ENCODE measurements around the gene PITPNM3. TPM values are rescaled to one million over a fixed set of nuclear protein-coding genes. Genes with fewer than 3 reads are reported as not detected.

The PITPNM3 gene
- total RNA-seq, 1 donor from 2014 or later: 1.4 TPM

DNA sequence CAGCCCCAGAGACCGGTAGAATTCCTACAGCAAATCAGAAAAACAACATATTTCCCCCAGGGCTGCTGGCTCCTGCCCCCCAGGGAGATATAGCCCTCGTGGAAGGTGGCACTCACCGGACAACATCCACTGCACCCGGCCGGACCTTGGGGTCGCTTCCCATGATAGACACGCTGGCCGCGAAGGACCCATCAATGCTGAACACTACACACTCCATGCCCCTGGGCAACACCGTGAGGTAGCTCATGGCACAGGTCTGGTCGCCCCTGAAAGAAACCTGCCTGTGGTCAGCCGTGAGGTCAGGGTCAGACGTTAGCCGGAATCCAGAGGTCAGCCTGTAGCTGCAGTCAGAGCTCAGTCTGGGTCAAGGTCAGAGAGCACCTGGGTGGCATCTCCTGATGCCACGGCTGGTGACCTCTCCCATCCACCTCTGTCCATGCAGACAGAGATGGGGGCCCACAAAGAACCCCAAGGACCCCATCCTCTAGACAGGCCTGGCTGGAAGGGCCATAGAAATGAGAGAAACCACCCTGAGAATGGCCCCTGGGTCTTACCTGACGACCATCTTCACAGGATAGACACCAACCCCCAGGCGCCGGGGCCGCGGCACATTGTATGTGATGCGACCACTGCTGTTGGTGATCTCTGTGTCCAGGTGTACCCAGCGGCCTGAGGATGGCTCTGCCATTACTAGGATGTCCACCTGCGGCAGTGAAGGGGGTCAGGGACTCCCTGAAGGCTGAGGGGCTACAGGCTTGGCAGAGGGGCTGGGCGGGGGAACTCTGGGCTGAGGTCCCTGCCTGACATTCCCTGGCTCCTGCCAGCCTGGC lies 92.5 kb downstream of the PITPNM3 start:
- H3K27me3 Mint-ChIP-seq (ENCODE audit: unreplicated experiment): peaks cover 14% of the 10 kb centered on the region

DNA sequence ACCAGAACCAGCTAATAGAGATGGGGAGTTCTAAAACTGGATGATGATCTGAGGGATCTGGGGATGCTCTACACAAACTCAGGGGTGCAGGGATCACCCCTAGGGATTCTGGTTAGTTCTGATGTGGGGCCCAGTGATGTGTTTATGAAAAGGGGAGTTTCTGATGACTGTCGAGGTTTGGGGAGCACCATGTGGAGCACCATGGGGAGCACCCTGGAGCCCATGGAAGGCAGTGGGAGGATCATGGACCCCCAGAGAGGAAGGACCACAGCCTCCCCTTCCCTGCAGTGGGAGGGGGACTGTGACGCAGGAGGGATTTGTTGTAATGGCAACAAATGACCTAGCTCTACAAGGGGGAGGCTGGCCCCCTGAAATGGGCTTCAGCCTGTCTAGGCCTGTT lies 93.7 kb downstream of the PITPNM3 start:
- TF ChIP-seq, protein P1, sequence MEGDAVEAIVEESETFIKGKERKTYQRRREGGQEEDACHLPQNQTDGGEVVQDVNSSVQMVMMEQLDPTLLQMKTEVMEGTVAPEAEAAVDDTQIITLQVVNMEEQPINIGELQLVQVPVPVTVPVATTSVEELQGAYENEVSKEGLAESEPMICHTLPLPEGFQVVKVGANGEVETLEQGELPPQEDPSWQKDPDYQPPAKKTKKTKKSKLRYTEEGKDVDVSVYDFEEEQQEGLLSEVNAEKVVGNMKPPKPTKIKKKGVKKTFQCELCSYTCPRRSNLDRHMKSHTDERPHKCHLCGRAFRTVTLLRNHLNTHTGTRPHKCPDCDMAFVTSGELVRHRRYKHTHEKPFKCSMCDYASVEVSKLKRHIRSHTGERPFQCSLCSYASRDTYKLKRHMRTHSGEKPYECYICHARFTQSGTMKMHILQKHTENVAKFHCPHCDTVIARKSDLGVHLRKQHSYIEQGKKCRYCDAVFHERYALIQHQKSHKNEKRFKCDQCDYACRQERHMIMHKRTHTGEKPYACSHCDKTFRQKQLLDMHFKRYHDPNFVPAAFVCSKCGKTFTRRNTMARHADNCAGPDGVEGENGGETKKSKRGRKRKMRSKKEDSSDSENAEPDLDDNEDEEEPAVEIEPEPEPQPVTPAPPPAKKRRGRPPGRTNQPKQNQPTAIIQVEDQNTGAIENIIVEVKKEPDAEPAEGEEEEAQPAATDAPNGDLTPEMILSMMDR (IDR thresholded peaks at IDR 0.05; ENCODE audit: partially characterized antibody, unreplicated experiment): no peak
- Mint-ChIP-seq H3K36me3 (ENCODE audit: unreplicated experiment) (peaks cover 12% of the 10 kb centered on the region), H3K27ac (ENCODE audit: unreplicated experiment) (no peak overlapping the region), H3K27me3 (ENCODE audit: unreplicated experiment) (peaks cover 14% of the 10 kb centered on the region), H3K4me1 (ENCODE audit: low read depth, unreplicated experiment) (peaks cover 5% of the 10 kb centered on the region), H3K9me3 (ENCODE audit: unreplicated experiment) (peaks cover 12% of the 10 kb centered on the region), H3K4me3 (ENCODE audit: unreplicated experiment) (no peak overlapping the region)
- DNase-seq: no peak

More for the DNA sequence above, 92.5 kb downstream of the PITPNM3 start:
- Mint-ChIP-seq H3K4me3 (ENCODE audit: unreplicated experiment) (no peak overlapping the region), H3K36me3 (ENCODE audit: unreplicated experiment) (peaks cover 19% of the 10 kb centered on the region), H3K27ac (ENCODE audit: unreplicated experiment) (no peak overlapping the region), H3K9me3 (ENCODE audit: unreplicated experiment) (peaks cover 12% of the 10 kb centered on the region), H3K4me1 (ENCODE audit: low read depth, unreplicated experiment) (peaks cover 5% of the 10 kb centered on the region)
- no peak for DNase-seq
- TF ChIP-seq, protein P1 (IDR thresholded peaks at IDR 0.05; ENCODE audit: partially characterized antibody, unreplicated experiment): no peak

DNA sequence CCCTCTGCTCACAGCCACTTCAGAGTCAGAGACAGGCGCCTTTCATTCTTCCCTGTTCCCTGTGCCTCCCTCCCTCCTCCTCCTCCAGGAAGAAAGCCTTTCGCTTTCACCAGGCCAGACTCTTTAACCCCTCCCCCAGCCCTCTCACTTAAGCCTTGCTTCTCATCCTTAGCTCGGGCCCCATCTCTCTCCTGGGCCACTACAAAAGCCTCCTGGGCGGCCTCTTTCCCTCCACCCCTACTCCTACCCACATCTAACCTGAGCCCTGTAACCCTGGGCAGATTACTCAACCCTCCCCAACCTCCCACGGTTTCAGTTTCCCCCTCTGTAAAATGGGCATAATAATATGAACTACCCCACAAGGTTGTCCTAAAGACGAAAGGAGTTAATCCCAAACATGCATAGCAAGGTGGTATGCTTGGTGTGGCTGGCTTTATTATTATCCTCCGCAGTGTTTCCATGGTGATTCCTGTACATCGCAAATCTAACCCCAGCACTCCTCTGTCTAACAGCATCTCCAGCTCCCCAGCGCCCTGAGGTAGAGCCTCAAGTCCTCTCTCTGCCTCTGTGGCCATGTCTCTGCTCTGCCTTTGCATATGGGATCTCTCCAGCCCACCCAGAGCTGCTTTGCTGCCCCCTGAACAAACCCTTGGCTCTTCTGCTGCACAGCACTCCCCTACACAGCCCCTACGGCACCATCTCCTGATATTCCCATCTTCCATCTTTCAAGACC lies 94.4 kb downstream of the PITPNM3 start:
- peaks cover 14% of the 10 kb centered on the region for H3K27me3 Mint-ChIP-seq (ENCODE audit: unreplicated experiment)
- peaks cover 5% of the 10 kb centered on the region for H3K4me1 Mint-ChIP-seq (ENCODE audit: low read depth, unreplicated experiment)
- H3K4me3 Mint-ChIP-seq (ENCODE audit: unreplicated experiment): no peak overlapping the region
- peaks cover 11% of the 10 kb centered on the region for H3K36me3 Mint-ChIP-seq (ENCODE audit: unreplicated experiment)
- DNase-seq: no peak
- TF ChIP-seq, protein P1 (IDR thresholded peaks at IDR 0.05; ENCODE audit: partially characterized antibody, unreplicated experiment): no peak
- peaks cover 12% of the 10 kb centered on the region for H3K9me3 Mint-ChIP-seq (ENCODE audit: unreplicated experiment)
- H3K27ac Mint-ChIP-seq (ENCODE audit: unreplicated experiment): peak overlapping the region; percentile 28

DNA sequence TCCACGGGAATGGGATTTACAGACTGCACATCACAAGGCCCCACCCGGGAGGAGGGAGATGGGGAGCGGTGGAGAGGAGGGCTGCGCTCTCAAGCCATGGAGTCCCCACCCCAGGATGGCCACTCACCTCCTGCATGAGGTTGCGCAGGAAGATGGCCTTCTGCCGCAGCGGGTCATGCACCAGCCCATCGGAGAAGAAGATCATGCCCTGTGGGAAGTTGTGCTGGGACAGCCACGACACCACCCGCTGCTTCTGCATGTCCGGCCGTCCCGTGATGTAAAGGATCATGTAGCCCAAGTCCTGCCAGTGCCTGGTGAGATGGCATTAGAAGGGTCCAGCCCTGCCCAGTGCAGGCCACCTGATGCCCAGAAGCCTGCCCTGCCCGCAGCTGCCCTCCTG lies 95.1 kb downstream of the PITPNM3 start:
- H3K4me1 Mint-ChIP-seq (ENCODE audit: low read depth, unreplicated experiment): peaks cover 5% of the 10 kb centered on the region
- H3K27ac Mint-ChIP-seq (ENCODE audit: unreplicated experiment): no peak overlapping the region
- no peak overlapping the region for H3K4me3 Mint-ChIP-seq (ENCODE audit: unreplicated experiment)
- no peak for DNase-seq
- H3K9me3 Mint-ChIP-seq (ENCODE audit: unreplicated experiment): peaks cover 12% of the 10 kb centered on the region
- peaks cover 7% of the 10 kb centered on the region for H3K36me3 Mint-ChIP-seq (ENCODE audit: unreplicated experiment)
- H3K27me3 Mint-ChIP-seq (ENCODE audit: unreplicated experiment): peaks cover 14% of the 10 kb centered on the region
- TF ChIP-seq, protein P1 (IDR thresholded peaks at IDR 0.05; ENCODE audit: partially characterized antibody, unreplicated experiment): no peak
